ENCODE results near the gene PECR.

The PECR gene

DNA sequence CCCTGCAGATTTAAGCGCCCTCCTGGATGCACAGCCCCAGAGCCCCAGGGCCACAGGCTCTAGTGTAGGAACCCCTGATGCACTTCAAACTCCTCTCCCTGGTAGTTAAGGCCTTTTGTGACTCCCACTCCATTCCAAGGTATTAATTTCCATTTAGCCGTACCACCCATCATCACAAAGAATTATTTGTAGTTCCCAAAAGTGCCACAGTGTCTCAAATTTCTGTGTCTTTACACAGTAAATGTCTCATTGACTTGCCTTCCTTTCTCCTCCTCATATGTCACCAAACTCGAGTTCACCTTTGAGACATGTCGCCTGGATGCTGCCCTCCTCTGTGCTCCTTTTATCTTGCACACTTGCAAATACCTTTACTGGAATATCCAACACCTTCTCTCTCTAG is 25.9 kb downstream of the PECR start:
- TF ChIP-seq, protein P1, sequence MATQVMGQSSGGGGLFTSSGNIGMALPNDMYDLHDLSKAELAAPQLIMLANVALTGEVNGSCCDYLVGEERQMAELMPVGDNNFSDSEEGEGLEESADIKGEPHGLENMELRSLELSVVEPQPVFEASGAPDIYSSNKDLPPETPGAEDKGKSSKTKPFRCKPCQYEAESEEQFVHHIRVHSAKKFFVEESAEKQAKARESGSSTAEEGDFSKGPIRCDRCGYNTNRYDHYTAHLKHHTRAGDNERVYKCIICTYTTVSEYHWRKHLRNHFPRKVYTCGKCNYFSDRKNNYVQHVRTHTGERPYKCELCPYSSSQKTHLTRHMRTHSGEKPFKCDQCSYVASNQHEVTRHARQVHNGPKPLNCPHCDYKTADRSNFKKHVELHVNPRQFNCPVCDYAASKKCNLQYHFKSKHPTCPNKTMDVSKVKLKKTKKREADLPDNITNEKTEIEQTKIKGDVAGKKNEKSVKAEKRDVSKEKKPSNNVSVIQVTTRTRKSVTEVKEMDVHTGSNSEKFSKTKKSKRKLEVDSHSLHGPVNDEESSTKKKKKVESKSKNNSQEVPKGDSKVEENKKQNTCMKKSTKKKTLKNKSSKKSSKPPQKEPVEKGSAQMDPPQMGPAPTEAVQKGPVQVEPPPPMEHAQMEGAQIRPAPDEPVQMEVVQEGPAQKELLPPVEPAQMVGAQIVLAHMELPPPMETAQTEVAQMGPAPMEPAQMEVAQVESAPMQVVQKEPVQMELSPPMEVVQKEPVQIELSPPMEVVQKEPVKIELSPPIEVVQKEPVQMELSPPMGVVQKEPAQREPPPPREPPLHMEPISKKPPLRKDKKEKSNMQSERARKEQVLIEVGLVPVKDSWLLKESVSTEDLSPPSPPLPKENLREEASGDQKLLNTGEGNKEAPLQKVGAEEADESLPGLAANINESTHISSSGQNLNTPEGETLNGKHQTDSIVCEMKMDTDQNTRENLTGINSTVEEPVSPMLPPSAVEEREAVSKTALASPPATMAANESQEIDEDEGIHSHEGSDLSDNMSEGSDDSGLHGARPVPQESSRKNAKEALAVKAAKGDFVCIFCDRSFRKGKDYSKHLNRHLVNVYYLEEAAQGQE (IDR thresholded peaks at IDR 0.05; ENCODE audit: insufficient read depth in 1 of 2, low read depth in 2 of 2, low read length in 2 of 2) = no peak
- no peak for TF ChIP-seq TAF1 (IDR thresholded peaks at IDR 0.05; ENCODE audit: borderline replicate concordance, insufficient read depth, low read length)
- TF ChIP-seq FOXP2 (optimal IDR thresholded peaks at IDR 0.05; ENCODE audit: borderline replicate concordance, extremely low read depth, extremely low read length, insufficient read depth) = no peak
- no peak for TF ChIP-seq SIN3A (IDR thresholded peaks at IDR 0.05; ENCODE audit: borderline replicate concordance, insufficient read depth, low read length)
- no peak for TF ChIP-seq POLR2AphosphoS5 (IDR thresholded peaks at IDR 0.05; ENCODE audit: low read depth, low read length)

- TF ChIP-seq SIN3A (IDR thresholded peaks at IDR 0.05; ENCODE audit: borderline replicate concordance, insufficient read depth, low read length) (no peak), POLR2AphosphoS5 (IDR thresholded peaks at IDR 0.05; ENCODE audit: low read depth, low read length) (no peak), TAF1 (IDR thresholded peaks at IDR 0.05; ENCODE audit: borderline replicate concordance, insufficient read depth, low read length) (no peak), FOXP2 (optimal IDR thresholded peaks at IDR 0.05; ENCODE audit: borderline replicate concordance, extremely low read depth, extremely low read length, insufficient read depth) (no peak)
- TF ChIP-seq, protein P1 (IDR thresholded peaks at IDR 0.05; ENCODE audit: insufficient read depth in 1 of 2, low read depth in 2 of 2, low read length in 2 of 2) = no peak
Measured at GRCh38 chr2:216052420-216052819, 29.2 kb downstream of the PECR start.

GRCh38 chr2:216051350-216051749 is 30.3 kb downstream of the PECR start:
- TF ChIP-seq TAF1 (IDR thresholded peaks at IDR 0.05; ENCODE audit: borderline replicate concordance, insufficient read depth, low read length) = no peak
- TF ChIP-seq POLR2AphosphoS5 (IDR thresholded peaks at IDR 0.05; ENCODE audit: low read depth, low read length) = no peak
- TF ChIP-seq SIN3A (IDR thresholded peaks at IDR 0.05; ENCODE audit: borderline replicate concordance, insufficient read depth, low read length) = no peak
- TF ChIP-seq FOXP2 (optimal IDR thresholded peaks at IDR 0.05; ENCODE audit: borderline replicate concordance, extremely low read depth, extremely low read length, insufficient read depth) = no peak
- TF ChIP-seq, protein P1 (IDR thresholded peaks at IDR 0.05; ENCODE audit: insufficient read depth in 1 of 2, low read depth in 2 of 2, low read length in 2 of 2) = no peak

GRCh38 chr2:216049452-216049851 is 32.2 kb downstream of the PECR start:
- TF ChIP-seq POLR2AphosphoS5 (IDR thresholded peaks at IDR 0.05; ENCODE audit: low read depth, low read length) = no peak
- no peak for TF ChIP-seq FOXP2 (optimal IDR thresholded peaks at IDR 0.05; ENCODE audit: borderline replicate concordance, extremely low read depth, extremely low read length, insufficient read depth)
- TF ChIP-seq, protein P1 (IDR thresholded peaks at IDR 0.05; ENCODE audit: insufficient read depth in 1 of 2, low read depth in 2 of 2, low read length in 2 of 2) = no peak
- TF ChIP-seq TAF1 (IDR thresholded peaks at IDR 0.05; ENCODE audit: borderline replicate concordance, insufficient read depth, low read length) = no peak
- no peak for TF ChIP-seq SIN3A (IDR thresholded peaks at IDR 0.05; ENCODE audit: borderline replicate concordance, insufficient read depth, low read length)

DNA sequence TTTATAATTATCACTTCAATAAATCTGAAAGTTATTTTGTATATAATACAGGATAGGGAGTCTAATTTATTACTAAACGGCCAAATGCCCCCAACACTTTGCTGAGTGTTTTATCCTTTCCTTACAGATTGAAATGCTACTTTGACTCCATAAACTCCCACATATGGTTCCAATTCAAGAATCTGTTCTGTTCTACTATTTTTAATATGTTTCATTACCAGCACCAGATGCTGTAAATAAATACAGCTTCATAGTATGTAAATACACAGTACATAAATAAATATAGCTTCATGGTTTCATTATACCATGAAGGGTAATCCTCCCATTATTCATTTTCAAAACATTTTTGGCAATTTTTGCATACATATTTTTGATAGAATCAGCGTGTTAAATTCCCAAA is 34.2 kb downstream of the PECR start:
- TF ChIP-seq POLR2AphosphoS5 (IDR thresholded peaks at IDR 0.05; ENCODE audit: low read depth, low read length) (no peak), TAF1 (IDR thresholded peaks at IDR 0.05; ENCODE audit: borderline replicate concordance, insufficient read depth, low read length) (no peak), FOXP2 (optimal IDR thresholded peaks at IDR 0.05; ENCODE audit: borderline replicate concordance, extremely low read depth, extremely low read length, insufficient read depth) (no peak), SIN3A (IDR thresholded peaks at IDR 0.05; ENCODE audit: borderline replicate concordance, insufficient read depth, low read length) (no peak)
- TF ChIP-seq, protein P1 (IDR thresholded peaks at IDR 0.05; ENCODE audit: insufficient read depth in 1 of 2, low read depth in 2 of 2, low read length in 2 of 2) = no peak
